ENCODE measurements around the gene RAD23B.

DNA sequence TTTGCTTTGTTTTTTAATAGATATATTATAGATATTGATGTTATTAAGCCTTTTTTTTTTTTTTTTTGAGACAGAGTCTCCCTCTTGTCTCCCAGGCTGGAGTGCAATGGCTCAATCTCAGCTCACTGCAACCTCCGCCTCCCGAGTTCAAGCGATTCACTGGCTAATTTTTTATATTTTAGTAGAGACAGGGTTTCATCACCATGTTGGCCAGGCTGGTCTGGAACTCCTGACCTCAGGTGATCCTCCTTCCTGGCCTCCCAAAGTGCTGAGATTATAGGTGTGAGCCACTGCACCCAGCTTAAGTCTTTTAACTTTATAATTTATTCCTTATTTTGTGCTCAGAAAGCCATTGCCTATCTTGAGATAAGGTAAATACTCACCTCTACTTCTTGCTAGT, 24.2 kb upstream of the RAD23B start:
- TF ChIP-seq EZH2 (IDR thresholded peaks at IDR 0.05; ENCODE audit: insufficient read depth, poor library complexity, severe bottlenecking) (no peak), EZH2phosphoT487 (IDR thresholded peaks at IDR 0.05; ENCODE audit: insufficient read depth, low read depth) (no peak)

Measured in GM23248 (cell line).